Liver (tissue), 9 donors: ENCODE results near the gene ECHDC3. TPM values are rescaled to one million over a fixed set of nuclear protein-coding genes. Genes with fewer than 3 reads are reported as not detected.

Experiments
- DNase-seq: peaks from one replicate; pipeline ENCODE4 v3.0.0-alpha.2; 2017; ENCODE audit warnings: low spot score
- H3K27ac ChIP-seq, 2 donors: one replicate each; pipeline ENCODE4 v1.7.0; 2013; ENCODE audit warnings: inconsistent platforms in 2 of 2, low read length in 2 of 2, control low read depth in 1 of 2, low read depth in 1 of 2, mild to moderate bottlenecking in 1 of 2
- H3K27me3 ChIP-seq, 4 donors: one replicate each; pipeline versions ENCODE4 v1.6.1 to v1.7.0; 2013; ENCODE audit warnings: low read length in 3 of 4, inconsistent platforms in 1 of 4, mild to moderate bottlenecking in 1 of 4, moderate library complexity in 1 of 4; ENCODE audit not compliant: control insufficient read depth in 4 of 4, insufficient read depth in 4 of 4
- H3K36me3 ChIP-seq, 4 donors: one replicate each; pipeline versions ENCODE4 v1.6.1 to v1.7.0; 2013; ENCODE audit warnings: low read length in 3 of 4, mild to moderate bottlenecking in 3 of 4, low read depth in 1 of 4, moderate library complexity in 1 of 4; ENCODE audit not compliant: control insufficient read depth in 4 of 4, insufficient read depth in 3 of 4
- H3K4me1 ChIP-seq, 4 donors: one replicate each; pipeline versions ENCODE4 v1.6.1 to v1.7.0; 2013; ENCODE audit warnings: low read length in 3 of 4, mild to moderate bottlenecking in 3 of 4, moderate library complexity in 1 of 4; ENCODE audit not compliant: control insufficient read depth in 4 of 4, insufficient read depth in 4 of 4
- H3K4me3 ChIP-seq, 3 donors: one replicate each; pipeline versions ENCODE4 v1.6.1 to v1.7.0; 2013; ENCODE audit warnings: low read length in 3 of 3, control low read depth in 1 of 3, low read depth in 1 of 3, mild to moderate bottlenecking in 1 of 3
- H3K9ac ChIP-seq, 2 donors: one replicate each; pipeline ENCODE4 v1.7.0; 2013; ENCODE audit warnings: low read length in 2 of 2, mild to moderate bottlenecking in 2 of 2, moderate library complexity in 2 of 2, control low read depth in 1 of 2, low read depth in 1 of 2
- H3K9me3 ChIP-seq, 4 donors: one replicate each; pipeline versions ENCODE4 v1.6.1 to v1.7.0; 2013; ENCODE audit warnings: low read length in 3 of 4; ENCODE audit not compliant: control insufficient read depth in 4 of 4
- EGR1 ChIP-seq, 2 donors: IDR thresholded peaks; 2 replicates each; pipeline ENCODE4 v1.6.1; 2016 to 2018; ENCODE audit warnings: antibody characterized with exemption in 2 of 2, low read depth in 2 of 2
- FOXA1 ChIP-seq: IDR thresholded peaks from 2 replicates; pipeline ENCODE4 v1.6.1; 2016; ENCODE audit warnings: antibody characterized with exemption
- FOXA2 ChIP-seq: IDR thresholded peaks from 2 replicates; pipeline ENCODE4 v1.6.1; 2016; ENCODE audit warnings: antibody characterized with exemption
- GABPA ChIP-seq, 2 donors: IDR thresholded peaks in 1 of 2; conservative IDR thresholded peaks in 1 of 2; 2 replicates each; pipeline ENCODE4 v1.6.1; 2016; ENCODE audit warnings: antibody characterized with exemption in 2 of 2, mild to moderate bottlenecking in 1 of 2, moderate library complexity in 1 of 2
- HNF4G ChIP-seq: IDR thresholded peaks from 2 replicates; pipeline ENCODE4 v1.6.1; 2016; ENCODE audit warnings: antibody characterized with exemption
- NR2F2 ChIP-seq: IDR thresholded peaks from 2 replicates; pipeline ENCODE4 v1.6.1; 2016; ENCODE audit warnings: antibody characterized with exemption
- RAD21 ChIP-seq, 2 donors: IDR thresholded peaks; 2 replicates each; pipeline ENCODE4 v1.6.1; 2016; ENCODE audit warnings: antibody characterized with exemption in 2 of 2, mild to moderate bottlenecking in 2 of 2
- RXRA ChIP-seq, 2 donors: IDR thresholded peaks; 2 replicates each; pipeline ENCODE4 v1.6.1; 2017 to 2018; ENCODE audit warnings: antibody characterized with exemption in 2 of 2, mild to moderate bottlenecking in 1 of 2
- SP1 ChIP-seq: IDR thresholded peaks from 2 replicates; pipeline ENCODE4 v1.6.1; 2018; ENCODE audit warnings: antibody characterized with exemption, mild to moderate bottlenecking
- TAF1 ChIP-seq: conservative IDR thresholded peaks from 2 replicates; pipeline ENCODE4 v1.6.1; 2016; ENCODE audit warnings: antibody characterized with exemption, mild to moderate bottlenecking
- WGBS: extraction: QIAGEN DNeasy Blood & Tissue Kit; methylation state at CpG from one replicate; pipeline ENCODE4 v1.1.7; 2013; 5-methylcytosine and 5-hydroxymethylcytosine counted together
- polyA plus RNA-seq, 2 donors: library from polyadenylated mRNA; stranded (reverse) in 1 of 2; unstranded in 1 of 2; fragments of 200-250 nt in 1 of 2; fragments of >200 nt in 1 of 2; fragmentation: Nextera tagmentation in 1 of 2; extraction: Ambion mirVana in 1 of 2; gene quantifications; one replicate each; pipeline versions ENCODE4 v1.2.1 to v1.2.3, GENCODE V29; 2013 to 2015
- total RNA-seq, 2 donors: library from RNA; depleted of rRNA; stranded (reverse); fragments of >200 nt; gene quantifications; one replicate each; pipeline ENCODE4 v1.2.3, GENCODE V29; 2014
- TF ChIP-seq, protein P1 (sequence below): IDR thresholded peaks from 2 replicates; pipeline ENCODE4 v1.6.1; 2016; ENCODE audit warnings: antibody characterized with exemption
- TF ChIP-seq, protein P2 (sequence below): fragments of 150-350 bp; IDR thresholded peaks from 2 replicates; pipeline ENCODE4 v1.5.1; 2017; ENCODE audit warnings: improper control_type of control experiment, low read depth, low read length; ENCODE audit not compliant: missing input control
- TF ChIP-seq, protein P3 (sequence below): IDR thresholded peaks from 2 replicates; pipeline ENCODE4 v1.6.1; 2016; ENCODE audit warnings: antibody characterized with exemption
- donor health status: healthy.
- donor health status: healthy.
- donor health status: healthy.
- donor health status: healthy.
- donor health status: healthy.

The ECHDC3 gene
- total and polyA plus RNA-seq, 4 donors = 6.1 to 144 (median 97.3) TPM

DNA sequence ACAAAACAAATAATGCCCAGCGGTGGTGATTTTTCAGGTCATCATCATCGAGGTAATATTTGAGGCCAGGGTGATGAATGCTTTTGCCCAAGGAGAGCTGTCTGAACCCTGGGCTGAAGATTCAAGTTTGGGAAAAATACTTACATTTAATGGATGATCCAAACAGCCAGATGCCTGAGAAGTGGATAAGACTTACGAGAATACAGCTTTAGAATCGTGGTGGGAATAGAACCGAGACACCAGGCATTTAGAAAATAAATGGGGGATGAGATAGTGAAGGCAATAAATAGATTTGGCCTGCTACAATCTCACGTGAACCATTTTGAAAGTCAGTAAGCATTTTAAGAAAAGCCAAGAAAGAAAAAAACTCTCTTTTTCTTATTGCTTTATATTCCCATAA, 68.8 kb downstream of the ECHDC3 start:
- 85% methylated on average over 6 of the region's 6 CpGs for WGBS
- TF ChIP-seq TAF1 (no peak), FOXA1 (no peak), RXRA (IDR thresholded peaks at IDR 0.05) (no peak), GABPA (IDR thresholded peaks at IDR 0.05 in 1 of 2, conservative IDR thresholded peaks at IDR 0.05 in 1 of 2) (no peak), HNF4G (no peak), RAD21 (IDR thresholded peaks at IDR 0.05) (no peak), NR2F2 (no peak), SP1 (no peak)
- TF ChIP-seq, protein P1, sequence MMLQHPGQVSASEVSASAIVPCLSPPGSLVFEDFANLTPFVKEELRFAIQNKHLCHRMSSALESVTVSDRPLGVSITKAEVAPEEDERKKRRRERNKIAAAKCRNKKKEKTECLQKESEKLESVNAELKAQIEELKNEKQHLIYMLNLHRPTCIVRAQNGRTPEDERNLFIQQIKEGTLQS = no peak
- Histone ChIP-seq H3K27ac (no peak overlapping the region), H3K4me1 (no peaks in the 10 kb centered on the region), H3K36me3 (no peaks in the 10 kb centered on the region), H3K27me3 (no peaks in the 10 kb centered on the region), H3K9ac (no peak overlapping the region), H3K9me3 (no peaks in the 10 kb centered on the region), H3K4me3 (no peak overlapping the region)
- no peak for DNase-seq

DNA sequence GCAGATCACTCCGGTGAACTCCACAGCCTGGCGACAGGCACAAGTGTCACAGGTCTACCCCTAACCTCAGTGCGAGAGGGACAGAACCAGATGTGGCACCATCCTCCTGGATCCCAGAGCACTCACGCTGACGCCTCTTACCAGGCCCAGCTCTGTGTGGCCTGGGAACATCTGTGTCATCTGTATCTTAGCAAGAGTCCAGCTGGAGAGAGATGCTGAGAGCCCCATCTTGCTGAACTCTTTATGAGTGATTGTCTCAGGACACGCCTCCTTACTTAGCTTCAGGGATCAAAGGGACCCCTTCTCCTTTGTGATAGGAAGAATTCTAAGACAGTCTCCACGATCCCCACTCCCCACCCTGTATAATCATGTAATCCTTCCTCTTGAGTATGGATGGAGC, 71.0 kb downstream of the ECHDC3 start:
- Histone ChIP-seq H3K27ac (no peak overlapping the region), H3K9ac (no peak overlapping the region), H3K4me1 (no peaks in the 10 kb centered on the region), H3K36me3 (no peaks in the 10 kb centered on the region), H3K9me3 (no peaks in the 10 kb centered on the region), H3K27me3 (no peaks in the 10 kb centered on the region), H3K4me3 (no peak overlapping the region)
- no peak for DNase-seq
- WGBS = 95% methylated on average over 7 of the region's 7 CpGs
- TF ChIP-seq HNF4G = no peak
- TF ChIP-seq FOXA2 = no peak
- TF ChIP-seq EGR1 (IDR thresholded peaks at IDR 0.05; ENCODE audit: low read depth in 2 of 2) = no peak
- no peak for TF ChIP-seq SP1
- no peak for TF ChIP-seq RXRA (IDR thresholded peaks at IDR 0.05)
- TF ChIP-seq, protein P1 = no peak
- no peak for TF ChIP-seq NR2F2
- no peak for TF ChIP-seq RAD21 (IDR thresholded peaks at IDR 0.05)
- TF ChIP-seq GABPA (IDR thresholded peaks at IDR 0.05 in 1 of 2, conservative IDR thresholded peaks at IDR 0.05 in 1 of 2) = no peak
- TF ChIP-seq, protein P2, sequence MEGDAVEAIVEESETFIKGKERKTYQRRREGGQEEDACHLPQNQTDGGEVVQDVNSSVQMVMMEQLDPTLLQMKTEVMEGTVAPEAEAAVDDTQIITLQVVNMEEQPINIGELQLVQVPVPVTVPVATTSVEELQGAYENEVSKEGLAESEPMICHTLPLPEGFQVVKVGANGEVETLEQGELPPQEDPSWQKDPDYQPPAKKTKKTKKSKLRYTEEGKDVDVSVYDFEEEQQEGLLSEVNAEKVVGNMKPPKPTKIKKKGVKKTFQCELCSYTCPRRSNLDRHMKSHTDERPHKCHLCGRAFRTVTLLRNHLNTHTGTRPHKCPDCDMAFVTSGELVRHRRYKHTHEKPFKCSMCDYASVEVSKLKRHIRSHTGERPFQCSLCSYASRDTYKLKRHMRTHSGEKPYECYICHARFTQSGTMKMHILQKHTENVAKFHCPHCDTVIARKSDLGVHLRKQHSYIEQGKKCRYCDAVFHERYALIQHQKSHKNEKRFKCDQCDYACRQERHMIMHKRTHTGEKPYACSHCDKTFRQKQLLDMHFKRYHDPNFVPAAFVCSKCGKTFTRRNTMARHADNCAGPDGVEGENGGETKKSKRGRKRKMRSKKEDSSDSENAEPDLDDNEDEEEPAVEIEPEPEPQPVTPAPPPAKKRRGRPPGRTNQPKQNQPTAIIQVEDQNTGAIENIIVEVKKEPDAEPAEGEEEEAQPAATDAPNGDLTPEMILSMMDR = no peak
- TF ChIP-seq, protein P3, sequence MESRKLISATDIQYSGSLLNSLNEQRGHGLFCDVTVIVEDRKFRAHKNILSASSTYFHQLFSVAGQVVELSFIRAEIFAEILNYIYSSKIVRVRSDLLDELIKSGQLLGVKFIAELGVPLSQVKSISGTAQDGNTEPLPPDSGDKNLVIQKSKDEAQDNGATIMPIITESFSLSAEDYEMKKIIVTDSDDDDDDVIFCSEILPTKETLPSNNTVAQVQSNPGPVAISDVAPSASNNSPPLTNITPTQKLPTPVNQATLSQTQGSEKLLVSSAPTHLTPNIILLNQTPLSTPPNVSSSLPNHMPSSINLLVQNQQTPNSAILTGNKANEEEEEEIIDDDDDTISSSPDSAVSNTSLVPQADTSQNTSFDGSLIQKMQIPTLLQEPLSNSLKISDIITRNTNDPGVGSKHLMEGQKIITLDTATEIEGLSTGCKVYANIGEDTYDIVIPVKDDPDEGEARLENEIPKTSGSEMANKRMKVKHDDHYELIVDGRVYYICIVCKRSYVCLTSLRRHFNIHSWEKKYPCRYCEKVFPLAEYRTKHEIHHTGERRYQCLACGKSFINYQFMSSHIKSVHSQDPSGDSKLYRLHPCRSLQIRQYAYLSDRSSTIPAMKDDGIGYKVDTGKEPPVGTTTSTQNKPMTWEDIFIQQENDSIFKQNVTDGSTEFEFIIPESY = no peak

Other genes starting within 250 kb of the ECHDC3 start
- gene USP6NL, start 130.7 kb upstream of the ECHDC3 start, total RNA-seq = 10 to 100 TPM; 14.9 to 15.0 TPM
- 1 to 10 TPM; 3.8 to 5.5 TPM for gene USP6NL, start 130.7 kb upstream of the ECHDC3 start, polyA plus RNA-seq
- 10 to 100 TPM in 1 of 2 donors, 1 to 10 TPM in 1; 6.5 to 10.9 TPM for gene PROSER2, start 81.0 kb downstream of the ECHDC3 start, total RNA-seq
- gene PROSER2, start 81.0 kb downstream of the ECHDC3 start, polyA plus RNA-seq = 10 to 100 TPM in 1 of 2 donors, 1 to 10 TPM in 1; 9.0 to 24.9 TPM